Activated CD4-positive, alpha-beta T cell treated with anti-CD3 and anti-CD28 coated beads, Interleukin-2, amount 50 U/mL, for 16 hours (primary cell): Measurements from ENCODE around the gene PKNOX2.

Source experiments
- DNase-seq: peaks from one replicate; pipeline ENCODE4 v3.0.0-alpha.2; 2020

Gene PKNOX2

DNA sequence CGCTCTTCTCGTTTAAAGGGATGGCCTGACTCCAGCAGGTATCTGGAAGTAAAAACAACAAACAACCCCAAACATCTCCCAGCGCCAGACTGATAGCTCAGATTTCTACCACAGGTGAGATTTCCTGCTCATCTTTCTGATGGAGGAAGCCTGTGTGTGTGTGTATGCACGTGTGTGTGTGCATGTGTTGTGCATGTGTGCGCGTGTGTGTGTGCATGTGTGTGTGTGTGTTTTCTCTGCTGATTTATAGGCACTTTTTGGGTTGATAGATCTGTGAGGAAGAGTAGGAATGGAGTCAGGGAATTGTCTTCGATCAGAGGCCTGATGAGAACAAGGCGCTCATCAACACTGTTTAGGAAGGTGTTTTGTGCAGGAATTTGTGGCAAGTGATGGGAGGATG lies 103.0 kb downstream of the PKNOX2 start:
- no peak for DNase-seq

GRCh38 chr11:125268611-125269010 lies 104.1 kb downstream of the PKNOX2 start:
- DNase-seq: no peak

DNA sequence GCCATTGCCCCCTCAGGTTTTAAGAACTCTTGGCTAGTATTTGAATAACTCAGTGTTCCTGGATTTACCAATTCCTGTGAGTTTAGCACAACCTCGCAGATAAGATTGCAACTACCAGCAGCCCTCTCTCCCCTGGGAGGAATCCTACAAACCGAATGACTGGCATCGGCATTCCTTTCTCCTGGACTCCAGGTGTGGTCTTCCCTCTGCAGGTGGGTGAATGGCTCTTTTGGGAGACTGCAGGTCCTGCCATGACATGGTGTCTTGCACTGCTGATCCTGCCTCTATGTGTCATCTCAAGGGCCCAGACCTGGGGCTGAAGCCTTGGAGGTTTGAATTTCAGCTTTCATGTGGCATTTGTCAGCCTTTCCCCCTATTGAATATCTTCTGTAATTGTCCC lies 105.6 kb downstream of the PKNOX2 start:
- no peak for DNase-seq

- no peak for DNase-seq
These were observed 106.2 kb downstream of the PKNOX2 start for GRCh38 chr11:125270711-125271110.

GRCh38 chr11:125271483-125272091 lies 107.0 kb downstream of the PKNOX2 start:
- DNase-seq: no peak

DNA sequence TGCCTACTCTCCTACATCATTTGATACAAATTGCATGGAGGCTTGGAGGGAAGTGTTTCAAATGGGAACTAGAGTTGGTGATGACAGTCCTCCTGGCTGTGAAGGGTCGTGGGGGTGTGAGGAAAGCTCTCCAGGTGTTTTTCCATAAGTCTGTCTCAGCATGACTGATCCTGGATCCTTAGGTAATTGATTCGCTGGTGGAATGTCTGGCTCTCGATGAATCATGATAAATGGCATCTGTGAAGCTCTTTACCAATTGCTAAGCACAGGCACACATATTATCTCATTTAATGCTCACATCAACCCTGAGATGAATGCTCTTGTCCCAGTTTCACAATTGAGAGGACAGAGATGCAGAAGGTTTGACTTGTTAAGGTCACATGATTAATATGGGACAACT lies 107.5 kb downstream of the PKNOX2 start:
- no peak for DNase-seq

GRCh38 chr11:125272821-125273220 lies 108.3 kb downstream of the PKNOX2 start:
- no peak for DNase-seq

DNA sequence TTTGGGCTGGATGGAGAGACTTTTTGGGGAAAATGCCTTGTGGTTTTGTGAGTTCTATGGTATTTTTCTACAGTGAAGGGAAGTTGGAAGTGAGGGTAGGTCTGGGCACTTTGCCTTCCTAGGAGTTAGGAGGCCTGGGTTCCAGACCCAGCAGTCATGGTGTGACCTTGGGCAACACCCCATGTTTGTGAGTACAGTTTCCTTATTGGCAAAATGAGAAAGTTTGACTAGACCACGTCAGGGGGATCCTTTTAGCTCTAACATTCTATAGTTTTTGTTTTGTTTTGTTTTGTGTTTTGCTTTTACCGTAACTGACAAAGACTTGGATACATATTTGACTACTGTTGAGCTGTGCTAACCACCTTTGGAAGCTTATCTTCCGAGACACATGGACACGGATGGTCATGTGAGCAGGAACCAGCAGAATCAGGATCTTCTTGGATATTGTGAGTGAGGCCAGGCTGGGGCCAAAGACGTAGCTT lies 109.0 kb downstream of the PKNOX2 start:
- DNase-seq: no peak

DNA sequence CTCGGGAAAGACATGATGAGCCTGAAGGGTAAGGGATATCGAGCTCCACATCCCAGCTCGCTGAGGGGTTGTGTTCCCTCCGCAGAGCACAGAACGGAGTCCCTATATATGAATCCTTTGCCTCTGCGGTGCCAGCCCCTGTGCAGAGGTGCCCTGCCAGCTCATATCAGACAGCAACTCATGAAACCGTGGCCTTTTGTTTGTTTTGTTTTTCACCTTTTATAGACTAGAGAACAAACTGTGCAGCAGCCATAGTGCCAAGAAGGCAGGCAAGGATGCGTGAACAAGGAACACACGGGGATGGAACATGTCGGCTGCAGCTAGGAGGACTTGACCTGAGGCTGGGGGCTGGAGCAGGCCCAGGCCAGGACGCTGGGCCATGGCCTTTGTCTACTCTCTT lies 109.8 kb downstream of the PKNOX2 start:
- no peak for DNase-seq

GRCh38 chr11:125274774-125275173 lies 110.2 kb downstream of the PKNOX2 start:
- DNase-seq: no peak

- no peak for DNase-seq
These were observed 111.5 kb downstream of the PKNOX2 start for GRCh38 chr11:125275905-125276618.

DNA sequence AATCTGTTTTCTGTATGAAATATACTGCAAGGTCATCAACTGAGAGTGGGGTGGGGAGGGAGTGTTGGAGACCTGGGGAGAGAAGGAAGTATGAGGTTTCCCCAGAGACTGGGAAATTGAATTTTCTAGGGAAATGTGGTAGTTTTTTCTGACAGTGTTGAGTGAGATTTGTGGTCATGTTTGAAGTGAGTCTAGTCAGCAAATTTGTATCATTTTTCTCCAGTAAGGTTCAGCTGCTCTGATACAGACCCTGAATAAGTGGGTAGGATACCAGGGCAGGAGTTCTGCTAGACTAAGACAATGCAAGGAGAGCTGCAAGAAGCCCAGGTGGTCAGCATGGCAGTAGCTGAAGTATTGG lies 112.0 kb downstream of the PKNOX2 start:
- DNase-seq: no peak

GRCh38 chr11:125279676-125280418 lies 115.3 kb downstream of the PKNOX2 start:
- DNase-seq: no peak

DNA sequence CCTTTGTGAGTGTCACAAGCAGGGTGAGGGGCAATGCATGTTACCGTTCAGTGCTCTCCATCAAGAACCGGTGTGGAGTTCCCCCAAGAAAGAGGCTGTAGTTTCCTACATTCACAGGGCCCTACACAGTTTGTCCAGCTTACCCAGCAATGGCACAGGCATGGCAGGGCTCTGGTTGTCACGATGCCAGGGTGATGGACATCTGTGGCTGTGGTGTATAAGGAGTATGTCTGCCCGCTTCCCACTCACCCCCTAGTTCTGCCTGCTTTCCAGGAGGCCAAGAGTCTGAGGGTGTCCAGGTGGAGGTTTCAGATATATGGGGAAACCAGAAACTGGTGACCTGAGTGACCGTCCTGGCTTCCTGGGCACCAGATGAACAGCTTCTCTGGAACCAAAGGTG lies 116.1 kb downstream of the PKNOX2 start:
- no peak for DNase-seq

GRCh38 chr11:125281831-125282595 lies 117.5 kb downstream of the PKNOX2 start:
- DNase-seq: no peak

GRCh38 chr11:125282596-125282914 lies 118.0 kb downstream of the PKNOX2 start:
- DNase-seq: no peak

- no peak for DNase-seq
These were observed 119.8 kb downstream of the PKNOX2 start for GRCh38 chr11:125284245-125284850.

- no peak for DNase-seq
These were observed 121.3 kb downstream of the PKNOX2 start for GRCh38 chr11:125285844-125286243.

DNA sequence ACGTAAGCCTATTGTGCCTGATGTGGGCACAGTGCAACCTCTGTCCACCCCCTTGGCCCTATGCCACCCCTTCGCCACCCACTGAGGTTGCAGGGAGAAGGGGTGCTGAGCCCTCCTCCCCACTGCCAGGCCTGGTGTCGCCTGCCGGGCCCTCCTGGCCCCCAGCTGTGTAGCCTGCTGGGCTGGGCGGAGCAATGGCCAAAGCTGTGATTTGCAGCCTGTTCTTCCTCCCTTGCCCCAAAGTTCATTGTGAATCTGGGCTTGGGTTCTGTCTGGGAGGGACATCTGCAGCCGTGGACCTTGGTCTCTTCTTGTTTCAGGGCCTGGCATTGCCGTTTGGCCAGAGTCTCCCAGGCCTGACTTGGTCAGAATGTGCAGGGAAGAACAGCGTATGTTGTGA lies 121.9 kb downstream of the PKNOX2 start:
- DNase-seq: no peak

DNA sequence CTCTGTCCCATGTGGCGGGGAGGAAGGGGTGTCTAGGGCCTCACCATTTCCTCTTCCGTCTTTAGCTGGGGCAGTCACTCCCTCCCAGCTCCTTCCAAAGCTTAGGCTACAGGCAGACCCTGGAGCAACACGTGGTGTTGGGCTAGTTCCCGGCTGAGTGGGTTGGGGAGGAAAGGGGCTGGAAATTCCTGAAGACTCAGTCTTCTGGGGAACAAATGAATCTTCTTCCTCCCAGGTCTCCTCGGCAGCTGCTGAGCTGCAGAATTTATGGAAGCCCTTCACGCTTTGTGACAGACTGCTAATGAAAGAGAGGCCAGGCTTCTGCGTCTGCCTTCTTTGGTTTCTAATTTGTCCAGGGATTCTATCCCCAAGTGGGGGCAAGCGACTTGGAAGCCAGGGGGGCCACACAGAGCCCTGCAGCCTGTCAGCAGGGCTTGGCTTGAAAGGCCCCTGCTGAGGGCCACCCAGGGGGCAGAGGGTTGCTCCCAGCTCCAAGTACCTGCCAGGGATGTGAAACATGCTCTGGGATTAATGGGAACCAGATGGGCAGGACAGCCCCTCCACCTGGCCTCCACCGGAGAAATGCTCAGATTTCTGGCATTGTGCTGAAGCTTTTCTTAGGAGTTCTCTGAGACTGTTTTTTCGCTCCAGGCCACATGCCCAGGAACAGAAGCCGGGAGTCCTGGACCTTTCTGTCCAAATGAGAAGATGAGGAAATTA lies 123.1 kb downstream of the PKNOX2 start:
- no peak for DNase-seq

GRCh38 chr11:125289419-125290098 lies 125.0 kb downstream of the PKNOX2 start:
- no peak for DNase-seq

- no peak for DNase-seq
These were observed 125.7 kb downstream of the PKNOX2 start for GRCh38 chr11:125290263-125290662.
